Stimulated activated CD8-positive, alpha-beta memory T cell treated with anti-CD3 and anti-CD28 coated beads, Interleukin-12 subunit alpha, Interleukin-12 subunit beta, amount 100 ng/mL, for 1 hour (primary cell): Measurements from ENCODE around the gene CGGBP1.
"Not testable (repeated sequence)": the region's sequence is repeated elsewhere in the genome, so short reads cannot be mapped to it uniquely, and the experiment has no call there.

Experiments
- DNase-seq: peaks from one replicate; pipeline ENCODE4 v3.0.0-alpha.2; 2020; ENCODE audit warnings: low read depth

Gene CGGBP1

DNA sequence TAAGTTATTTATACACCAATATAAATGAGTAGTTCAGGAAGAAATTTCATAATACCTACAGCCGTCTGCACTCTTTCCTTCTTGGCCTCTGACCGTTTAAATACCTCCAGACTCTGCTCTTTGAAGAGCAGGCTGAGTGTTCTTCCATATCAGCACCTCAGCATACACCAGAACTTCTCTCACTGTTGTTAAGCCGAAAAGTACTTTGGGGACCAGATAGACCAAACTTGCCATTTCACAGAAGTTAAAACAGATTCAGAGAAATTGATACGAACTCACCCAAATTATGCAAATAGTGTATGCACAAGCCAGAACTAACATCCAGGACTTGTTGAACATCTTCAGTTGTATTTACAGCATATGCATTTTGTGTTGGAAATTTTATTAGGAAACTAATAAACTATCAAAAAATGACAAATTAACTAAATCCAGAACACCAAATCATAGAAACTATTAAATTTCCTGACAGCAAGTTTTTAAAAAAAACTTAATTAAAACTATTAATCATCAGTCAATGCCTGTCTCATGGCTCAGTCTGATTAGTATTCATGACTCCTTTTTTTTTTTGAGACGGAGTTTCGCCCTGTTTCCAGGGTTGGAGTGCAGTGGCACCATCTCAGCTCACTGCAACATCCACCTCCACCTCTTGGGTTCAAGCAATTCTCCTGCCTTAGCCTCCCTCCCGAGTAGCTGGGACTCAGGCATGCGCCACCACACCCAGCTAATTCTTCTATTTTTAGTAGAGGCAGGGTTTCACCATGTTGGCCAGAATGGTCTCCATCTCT is 24.1 kb downstream of the CGGBP1 start:
- no peak for DNase-seq

DNA sequence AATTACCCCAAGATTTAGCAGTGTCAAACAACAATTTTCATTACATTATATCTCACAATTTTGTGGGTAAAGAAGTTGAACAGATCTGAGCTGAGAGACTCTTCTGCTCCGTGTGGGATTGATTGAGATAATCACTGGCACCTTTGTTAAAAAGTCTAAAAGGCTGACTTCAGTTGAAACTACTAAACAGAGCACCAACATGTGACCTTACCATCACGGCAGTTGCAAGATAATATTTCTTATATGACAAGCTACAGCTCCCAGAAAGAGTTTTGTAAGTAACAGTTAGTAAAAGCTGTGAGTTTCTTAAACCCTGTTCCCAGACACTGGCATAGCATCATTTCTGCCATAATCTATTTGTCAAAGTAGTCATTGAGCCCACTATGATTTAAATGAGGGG is 25.0 kb downstream of the CGGBP1 start:
- no peak for DNase-seq

DNA sequence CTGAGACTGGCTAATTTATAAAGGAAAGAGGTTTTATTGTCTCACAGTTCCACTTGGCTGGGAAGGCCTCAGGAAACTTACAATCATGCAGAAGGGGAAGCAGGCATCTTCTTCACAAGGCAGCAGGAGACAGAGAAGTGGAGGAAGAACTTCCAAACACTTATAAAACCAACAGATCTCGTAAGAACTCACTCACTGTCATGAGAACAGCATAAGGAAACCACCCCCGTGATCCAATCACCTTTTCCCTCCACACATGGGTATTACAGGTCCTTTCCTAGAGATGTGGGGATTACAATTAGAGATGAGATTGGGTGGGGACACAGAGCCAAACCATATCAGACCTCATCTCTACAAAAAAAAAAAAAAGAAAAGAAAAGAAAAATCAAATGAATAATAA is 25.7 kb downstream of the CGGBP1 start:
- no peak for DNase-seq

GRCh38 chr3:88032245-88032644 is 26.6 kb downstream of the CGGBP1 start:
- no peak for DNase-seq

- no peak for DNase-seq
Observed at GRCh38 chr3:88031642-88032077, 27.1 kb downstream of the CGGBP1 start.

DNA sequence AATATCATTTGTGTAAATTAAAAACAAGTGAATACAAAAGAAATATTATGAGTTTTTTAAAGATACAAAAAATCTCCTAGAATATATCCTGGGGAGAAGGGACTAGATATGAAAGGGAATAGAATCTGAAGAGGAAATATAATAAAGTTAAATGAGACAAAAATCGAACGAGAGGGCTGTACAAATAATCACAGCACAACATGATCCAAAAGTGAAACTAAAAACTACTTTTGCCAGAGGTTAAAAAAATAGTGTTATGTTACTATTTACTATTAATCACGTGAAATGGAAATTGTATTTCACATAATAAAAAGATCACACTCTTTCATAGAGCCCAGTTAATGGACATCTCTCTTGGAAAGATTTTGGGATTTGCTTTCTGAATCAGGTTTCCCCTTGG is 28.6 kb downstream of the CGGBP1 start:
- no peak for DNase-seq

DNA sequence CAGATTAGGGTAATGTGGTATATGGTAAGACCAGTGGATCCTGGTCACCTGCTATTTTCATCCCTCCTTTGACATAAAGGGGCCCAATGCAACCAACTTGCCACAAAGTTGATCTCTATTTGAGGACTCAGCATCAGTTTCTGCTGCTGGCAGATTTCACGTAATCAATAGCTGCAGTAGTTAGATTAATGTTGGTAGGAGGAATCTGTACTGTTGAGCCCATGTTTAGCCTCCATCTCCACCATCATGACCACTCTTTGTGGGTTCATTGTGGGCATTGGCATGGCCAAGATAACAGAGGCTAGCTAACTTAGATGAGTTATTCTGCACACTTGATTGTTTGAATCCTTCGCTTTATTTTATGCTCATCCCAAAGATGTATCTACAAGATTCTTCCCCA is 29.9 kb downstream of the CGGBP1 start:
- no peak for DNase-seq

GRCh38 chr3:88025001-88025552 is 33.7 kb downstream of the CGGBP1 start:
- no peak for DNase-seq

- no peak for DNase-seq
Observed at GRCh38 chr3:88019024-88019423, 39.8 kb downstream of the CGGBP1 start.

DNA sequence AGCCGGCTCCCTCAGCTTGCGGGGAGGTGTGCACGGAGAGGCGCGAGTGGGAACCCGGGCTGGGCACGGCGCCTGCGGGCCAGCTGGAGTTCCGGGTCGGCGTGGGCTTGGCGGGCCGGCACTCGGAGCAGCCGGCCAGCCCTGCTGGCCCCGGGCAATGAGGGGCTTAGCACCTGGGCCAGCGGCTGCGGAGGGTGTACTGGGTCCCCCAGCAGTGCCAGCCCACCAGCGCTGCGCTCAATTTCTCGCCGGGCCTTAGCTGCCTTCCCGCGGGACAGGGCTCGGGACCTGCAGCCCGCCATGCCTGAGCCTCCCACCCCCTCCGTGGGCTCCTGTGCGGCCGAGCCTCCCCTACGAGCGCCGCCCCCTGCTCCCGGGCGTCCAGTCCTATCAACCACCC is 43.1 kb downstream of the CGGBP1 start:
- DNase-seq, result not testable (repeated sequence)

GRCh38 chr3:88013592-88013991 is 45.2 kb downstream of the CGGBP1 start:
- DNase-seq, result no peak

DNA sequence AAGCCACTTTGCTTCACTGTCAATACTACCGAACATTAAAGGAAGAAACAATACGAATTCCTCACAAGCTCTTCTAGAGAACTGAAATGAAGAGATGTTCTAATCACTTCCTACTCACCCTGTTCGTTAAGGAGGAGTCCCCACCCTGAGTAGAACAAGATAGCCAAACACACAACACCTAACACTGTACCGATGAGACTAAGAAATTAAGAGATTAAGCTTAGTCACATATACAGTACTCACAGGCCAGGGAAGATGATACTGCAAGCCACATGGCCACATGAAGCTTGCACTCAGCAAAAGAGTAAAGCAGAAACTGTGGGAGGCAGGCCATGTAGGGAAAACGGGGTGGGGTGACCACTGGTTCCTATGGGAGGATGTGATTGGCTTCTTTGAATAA is 48.0 kb downstream of the CGGBP1 start:
- no peak for DNase-seq

- no peak for DNase-seq
Observed at GRCh38 chr3:88009066-88009465, 49.7 kb downstream of the CGGBP1 start.

- DNase-seq, result no peak
Observed at GRCh38 chr3:88005066-88005465, 53.7 kb downstream of the CGGBP1 start.

DNA sequence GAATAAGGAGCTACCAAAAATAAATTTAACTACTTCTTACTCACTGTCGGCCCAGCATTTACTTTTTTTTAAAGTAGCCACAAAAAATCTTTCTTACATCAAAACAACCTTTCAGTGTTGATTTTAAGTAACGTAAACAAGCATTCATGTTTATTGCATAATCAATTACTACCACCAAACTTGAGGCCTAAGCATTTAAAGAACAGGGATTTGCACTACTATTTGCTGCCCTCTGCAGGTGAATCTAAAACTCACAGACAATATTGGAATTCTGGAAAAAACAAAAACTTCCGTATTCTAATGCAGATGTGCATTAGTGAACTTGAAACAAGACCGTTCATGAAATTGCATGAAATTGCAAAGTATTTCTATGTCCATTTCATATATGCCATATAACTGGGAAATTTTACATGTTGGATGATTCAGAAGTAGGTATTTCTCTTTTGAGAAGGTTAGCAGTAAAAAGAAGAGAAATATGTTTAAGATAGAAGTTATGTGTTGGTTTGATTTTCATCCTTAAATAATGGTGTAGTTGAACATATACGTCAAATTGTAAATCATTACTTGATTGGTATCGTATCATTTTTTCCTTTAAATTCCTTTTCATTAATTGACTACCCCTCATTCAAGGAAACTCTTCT is 55.6 kb downstream of the CGGBP1 start:
- no peak for DNase-seq

DNA sequence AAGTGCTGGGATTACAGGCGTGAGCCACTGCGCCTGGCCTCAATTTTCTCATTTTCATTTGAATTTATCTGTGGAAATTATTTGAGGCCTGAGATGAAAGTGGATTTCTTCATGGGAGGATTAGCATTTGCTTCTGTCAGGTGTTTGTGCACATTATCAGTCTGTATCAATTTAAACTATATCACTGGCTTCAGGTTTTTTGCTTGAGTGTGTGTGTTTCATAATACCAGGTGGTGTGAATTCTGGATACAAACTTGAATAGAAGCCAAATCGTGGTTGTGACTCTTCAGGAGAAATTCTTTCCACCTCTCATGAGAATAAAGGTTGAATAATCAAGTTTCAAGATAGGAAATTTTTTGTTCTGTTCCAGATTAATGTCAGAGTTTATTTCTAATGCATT is 56.4 kb downstream of the CGGBP1 start:
- no peak for DNase-seq
